HCT116 (cell line): Measurements from ENCODE around the gene CNTFR. TPM values are rescaled to one million over a fixed set of nuclear protein-coding genes. Genes with fewer than 3 reads are reported as not detected.

Experiments used
- ATAC-seq: fragments of 200-7000 bp; cut with Tn5 transposase; 2 replicates; pipeline ENCODE4 v1.9.1; 2020; ENCODE audit warnings: mild to moderate bottlenecking, moderate library complexity
- BruUV-seq: library from RNA; stranded (reverse); fragments of 400-500 nt; replicated peaks from 2 replicates; lab custom pipeline; 2021; lab: Mats Ljungman, UMichigan
- CTCF ChIA-PET: fragments of 300-600 bp; sonication (Branson Sonifier 250); formaldehyde crosslinking; loops from one replicate; lab custom pipeline; 2021; ENCODE audit warnings: antibody characterized with exemption; lab: Charles Lee
- POLR2A ChIA-PET: fragments of 300-600, 350-600 bp; sonication (Branson Sonifier 250); formaldehyde crosslinking; loops from one replicate; lab custom pipeline; 2021; ENCODE audit warnings: antibody characterized with exemption; lab: Charles Lee
- RAD21 ChIA-PET, 2 experiments: fragments of 300-600 bp; sonication (Branson Sonifier 250); formaldehyde crosslinking; loops; one replicate each; lab custom pipeline; 2023; ENCODE audit warnings: low total read pairs in 2 of 2; ENCODE audit not compliant: uncharacterized antibody in 2 of 2, unreplicated experiment in 2 of 2, low non-redundant PET in 1 of 2; lab: Charles Lee
- DNase-seq: peaks from one replicate; pipeline ENCODE4 v3.0.0-alpha.2; 2010; ENCODE audit warnings: low read depth, low spot score
- H2AFZ ChIP-seq: fragments of 200-600 bp; shearing (Covaris generic), sonication (generic); 2 replicates; pipeline ENCODE4 v1.6.1; 2017; ENCODE audit warnings: low read depth, mixed run types, mixed read lengths, antibody characterized with exemption, low read length; ENCODE audit not compliant: poor library complexity, severe bottlenecking
- H3K27ac ChIP-seq: 2 replicates; pipeline ENCODE4 v1.5.1; 2012; ENCODE audit warnings: low read depth, low read length
- H3K27me3 ChIP-seq: fragments of 200-600 bp; sonication (generic); 2 replicates; pipeline ENCODE4 v1.6.1; 2016; ENCODE audit warnings: mixed run types, low read length, mixed read lengths; ENCODE audit not compliant: insufficient read depth
- H3K36me3 ChIP-seq, 2 experiments: fragments of 200-500 bp in 1 of 2; fragments of 200-600 bp in 1 of 2; sonication (Bioruptor generic) in 1 of 2; sonication (generic) in 1 of 2; 2 replicates each; pipeline versions ENCODE4 v1.5.1 to v1.6.1; 2014 to 2016; ENCODE audit warnings: low read length in 2 of 2, inconsistent platforms in 1 of 2, mixed read lengths in 1 of 2, mixed run types in 1 of 2; ENCODE audit not compliant: insufficient read depth in 2 of 2, control insufficient read depth in 1 of 2
- H3K4me1 ChIP-seq, 2 experiments: fragments of 200-600 bp in 1 of 2; sonication (generic) in 1 of 2; 2 replicates each; pipeline versions ENCODE4 v1.5.1 to v1.6.1; 2012 to 2017; ENCODE audit warnings: low read length in 2 of 2, inconsistent platforms in 1 of 2, mild to moderate bottlenecking in 1 of 2, mixed read lengths in 1 of 2, mixed run types in 1 of 2, moderate library complexity in 1 of 2; ENCODE audit not compliant: insufficient read depth in 2 of 2, control insufficient read depth in 1 of 2
- H3K4me2 ChIP-seq: fragments of 200-600 bp; sonication (generic); 2 replicates; pipeline ENCODE4 v1.6.1; 2017; ENCODE audit warnings: mixed run types, low read length, mixed read lengths
- H3K4me3 ChIP-seq, 2 experiments: fragments of 200-600 bp in 1 of 2; sonication (generic) in 1 of 2; replicated peaks in 1 of 2; 2 replicates each; pipeline ENCODE4 v1.5.1; 2011 to 2016; ENCODE audit warnings: low read length in 2 of 2, control low read depth in 1 of 2, low read depth in 1 of 2, mild to moderate bottlenecking in 1 of 2, mixed read lengths in 1 of 2, mixed run types in 1 of 2
- H3K79me2 ChIP-seq: fragments of 200-600 bp; sonication (generic); 2 replicates; pipeline ENCODE4 v1.6.1; 2017; ENCODE audit warnings: mild to moderate bottlenecking, mixed run types, low read length, moderate library complexity, mixed read lengths; ENCODE audit not compliant: insufficient read depth
- H3K9ac ChIP-seq: fragments of 200-600 bp; sonication (generic); 2 replicates; pipeline ENCODE4 v1.6.1; 2016; ENCODE audit warnings: low read length, mixed read lengths
- H3K9me2 ChIP-seq: fragments of 200-600 bp; sonication (generic), shearing (Covaris generic); 2 replicates; pipeline ENCODE4 v1.6.1; 2017; ENCODE audit warnings: mixed run types, mild to moderate bottlenecking, moderate library complexity; ENCODE audit not compliant: insufficient read depth
- H3K9me3 ChIP-seq, 2 experiments: fragments of 200-500 bp in 1 of 2; fragments of 200-600 bp in 1 of 2; sonication (Bioruptor generic) in 1 of 2; sonication (generic) in 1 of 2; 2 replicates each; pipeline ENCODE4 v1.6.1; 2014 to 2017; ENCODE audit warnings: low read length in 2 of 2, mixed read lengths in 2 of 2, inconsistent platforms in 1 of 2, low read depth in 1 of 2, mild to moderate bottlenecking in 1 of 2, mixed run types in 1 of 2, moderate library complexity in 1 of 2; ENCODE audit not compliant: control insufficient read depth in 1 of 2, insufficient read depth in 1 of 2
- H4K20me1 ChIP-seq: fragments of 200-600 bp; sonication (generic), shearing (Covaris generic); 2 replicates; pipeline ENCODE4 v1.6.1; 2017; ENCODE audit warnings: mixed run types, mild to moderate bottlenecking, moderate library complexity; ENCODE audit not compliant: insufficient read depth
- CBX3 ChIP-seq: IDR thresholded peaks from 2 replicates; pipeline ENCODE4 v1.6.1; 2012; ENCODE audit warnings: low read depth
- CEBPB ChIP-seq: IDR thresholded peaks from 2 replicates; pipeline ENCODE4 v1.6.1; 2012; ENCODE audit warnings: low read depth
- EGR1 ChIP-seq: IDR thresholded peaks from 2 replicates; pipeline ENCODE4 v1.6.1; 2012; ENCODE audit warnings: low read depth
- ELF1 ChIP-seq: IDR thresholded peaks from 2 replicates; pipeline ENCODE4 v1.6.1; 2012; ENCODE audit warnings: low read depth, borderline replicate concordance
- EZH2 ChIP-seq: fragments of 200-600 bp; sonication (generic); IDR thresholded peaks from 2 replicates; pipeline ENCODE4 v1.6.1; 2017; ENCODE audit warnings: antibody characterized with exemption, mixed run types
- EZH2phosphoT487 ChIP-seq: fragments of 200-600 bp; IDR thresholded peaks from 2 replicates; pipeline ENCODE4 v1.6.1; 2018; ENCODE audit warnings: antibody characterized with exemption, borderline replicate concordance
- FOSL1 ChIP-seq: IDR thresholded peaks from 2 replicates; pipeline ENCODE4 v1.6.1; 2012; ENCODE audit warnings: low read depth
- JUND ChIP-seq: IDR thresholded peaks from 2 replicates; pipeline ENCODE4 v1.6.1; 2012
- POLR2A ChIP-seq: IDR thresholded peaks from 2 replicates; pipeline ENCODE4 v1.7.0; 2011; ENCODE audit warnings: borderline replicate concordance; ENCODE audit not compliant: insufficient read depth, insufficient read length; ENCODE audit errors: extremely low read depth
- POLR2AphosphoS5 ChIP-seq: IDR thresholded peaks from 2 replicates; pipeline ENCODE4 v1.6.1; 2011; ENCODE audit warnings: mild to moderate bottlenecking, low read depth, low read length, moderate library complexity
- RAD21 ChIP-seq: IDR thresholded peaks from 2 replicates; pipeline ENCODE4 v1.6.1; 2012; ENCODE audit warnings: low read depth, mild to moderate bottlenecking
- SIN3A ChIP-seq: IDR thresholded peaks from 2 replicates; pipeline ENCODE4 v1.6.1; 2012; ENCODE audit warnings: low read depth
- SP1 ChIP-seq: IDR thresholded peaks from 2 replicates; pipeline ENCODE4 v1.6.1; 2012; ENCODE audit warnings: low read depth
- SRF ChIP-seq: IDR thresholded peaks from 2 replicates; pipeline ENCODE4 v1.6.1; 2012; ENCODE audit warnings: low read depth
- TCF7L2 ChIP-seq: IDR thresholded peaks from 2 replicates; pipeline ENCODE4 v1.7.0; 2011; ENCODE audit warnings: borderline replicate concordance, inconsistent platforms; ENCODE audit not compliant: insufficient read depth, insufficient read length; ENCODE audit errors: extremely low read depth
- YY1 ChIP-seq: IDR thresholded peaks from 2 replicates; pipeline ENCODE4 v1.6.1; 2011; ENCODE audit warnings: low read length, low read depth, moderate library complexity, mild to moderate bottlenecking; ENCODE audit not compliant: insufficient replicate concordance; ENCODE audit errors: extremely low read depth
- ZFX ChIP-seq: fragments of 450-650 bp; IDR thresholded peaks from 2 replicates; pipeline ENCODE4 v1.6.1; 2017
- ZNF274 ChIP-seq: fragments of 200-500 bp; sonication (Bioruptor generic); IDR thresholded peaks from 2 replicates; pipeline ENCODE4 v1.6.1; 2014; ENCODE audit warnings: mild to moderate bottlenecking, low read depth, low read length, inconsistent platforms
- intact Hi-C: fragments of 100-400 bp; cut with micrococcal nuclease; formaldehyde crosslinking; loops from 2 replicates; pipeline ENCODE4 v1.10.0; 2022
- total RNA-seq: library from RNA; stranded (reverse); gene quantifications from one replicate; pipeline ENCODE4 v1.2.1, GENCODE V29; 2021; ENCODE audit not compliant: unreplicated experiment
- TF ChIP-seq, protein P1 (sequence below): IDR thresholded peaks from 2 replicates; pipeline ENCODE4 v1.6.1; 2012
- TF ChIP-seq, protein P2 (sequence below): IDR thresholded peaks from 2 replicates; pipeline ENCODE4 v1.6.1; 2011; ENCODE audit warnings: mild to moderate bottlenecking, low read length, moderate library complexity; ENCODE audit not compliant: insufficient replicate concordance; ENCODE audit errors: extremely low read depth
- TF ChIP-seq, protein P3 (sequence below): IDR thresholded peaks from 2 replicates; pipeline ENCODE4 v1.6.1; 2012
- TF ChIP-seq, protein P4 (sequence below), 3 experiments: fragments of 200-600 bp in 1 of 3; sonication (generic) in 1 of 3; IDR thresholded peaks in 2 of 3; conservative IDR thresholded peaks in 1 of 3; 2 replicates each; pipeline ENCODE4 v1.5.1; 2012 to 2017; ENCODE audit warnings: low read depth in 2 of 3, low read length in 2 of 3, antibody characterized with exemption in 1 of 3, borderline replicate concordance in 1 of 3, control low read depth in 1 of 3, mild to moderate bottlenecking in 1 of 3, mixed read lengths in 1 of 3, mixed run types in 1 of 3, moderate library complexity in 1 of 3; ENCODE audit not compliant: insufficient read depth in 1 of 3

CNTFR gene
- total RNA-seq, 1 experiment from 2014 or later: not detected

DNA sequence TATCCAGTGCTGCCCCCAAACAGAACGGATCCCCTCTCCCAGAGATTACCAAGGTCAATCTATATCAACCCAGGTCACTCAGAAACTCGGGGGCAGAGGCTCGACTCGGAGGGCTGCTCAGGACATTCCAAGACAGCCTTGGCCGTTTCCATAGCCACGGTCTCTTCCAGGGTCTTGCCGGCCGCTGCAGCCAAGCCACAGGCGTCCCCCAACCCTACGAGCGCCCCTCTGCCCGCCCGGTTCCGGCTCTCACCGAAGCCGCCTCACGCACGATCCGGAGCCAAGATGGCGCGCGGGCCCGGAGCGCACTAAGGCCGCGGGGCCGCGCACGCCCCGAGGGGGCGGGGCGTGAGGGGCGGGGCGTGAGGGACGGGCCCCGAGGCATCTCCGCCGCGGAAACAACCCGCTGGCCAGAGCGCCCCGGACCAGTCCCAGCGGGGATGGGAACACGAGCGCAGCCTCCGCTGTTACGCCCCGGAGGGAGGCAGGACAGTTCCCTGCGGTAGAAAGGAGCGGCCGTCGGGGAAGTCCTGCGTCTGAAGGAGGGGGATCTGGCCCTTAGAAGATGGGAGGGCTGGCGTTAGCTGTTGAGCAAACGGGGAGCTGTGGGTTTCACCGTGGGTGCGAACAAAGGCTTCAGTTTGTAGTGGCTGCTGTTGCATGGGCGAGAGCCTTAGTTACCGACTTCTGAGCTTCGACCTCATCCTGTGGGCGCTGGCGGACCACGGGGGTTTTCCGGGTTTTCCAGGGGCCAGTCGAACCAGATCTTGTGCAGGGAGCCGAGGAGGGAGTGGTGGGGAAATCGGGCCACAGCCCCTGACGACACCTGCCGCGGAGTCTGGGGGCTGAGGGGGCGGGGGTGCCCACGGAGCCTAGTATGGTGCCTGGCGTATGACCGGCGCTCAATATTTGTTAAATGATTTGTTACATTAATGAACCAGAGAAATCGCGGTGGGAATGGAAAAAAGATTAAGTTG is 22.6 kb upstream of the CNTFR start, which contains the start of gene RPP25L:
TSS of gene RPP25L (minus strand) at position 287 of the 977 bp plus-strand sequence. CDS start 801 bp downstream, outside the sequence.
- ChIA-PET RAD21 (no interaction called here), CTCF (interaction anchor here (0.9 to 1.0 kb wide), 4 partner anchors 8 to 208 kb away, joined by 3 to 6 read pairs (median 4); no protein-coding TSS in a partner anchor), POLR2A (interaction anchor here (1.0 to 2.1 kb wide), 2 partner anchors 9 to 26 kb away, joined by 3 to 6 read pairs; partner anchors contain the start of gene SIGMAR1)
- H3K4me2 ChIP-seq: peak within 1 kb of the TSS; percentile 91
- H3K27ac ChIP-seq: peak within 1 kb of the TSS; percentile 82
- no peaks in the 10 kb centered on the region for H3K9me3 ChIP-seq
- peak; percentile 49 for DNase-seq
- ATAC-seq: peak; percentile 89
- H4K20me1 ChIP-seq: no peaks in the 10 kb centered on the region
- H3K79me2 ChIP-seq: peaks cover 15% of the 10 kb centered on the region
- no peaks in the 10 kb centered on the region for H3K27me3 ChIP-seq
- intact Hi-C loops: loop anchor here (1.0 to 2.0 kb wide), 2 partner anchors 22 to 53 kb away; no protein-coding TSS in a partner anchor
- peaks cover 5 to 28% of the 10 kb centered on the region in 2 experiments for H3K4me1 ChIP-seq
- 0 out of 4 replicates have a peak, but pooled peaks cover 0 to 3% of the 10 kb centered on the region in 2 experiments for H3K36me3 ChIP-seq
- no peaks in the 10 kb centered on the region for H3K9me2 ChIP-seq
- TSS peak; percentile 90 for BruUV-seq
- peak within 1 kb of the TSS; percentile 92 for H2AFZ ChIP-seq
- peak within 1 kb of the TSS; percentile 90 for H3K9ac ChIP-seq
- H3K4me3 ChIP-seq: peak within 1 kb of the TSS; percentile 87 to 95
- no peak for TF ChIP-seq RAD21
- no peak for TF ChIP-seq SP1
- TF ChIP-seq ZNF274: no peak
- TF ChIP-seq CEBPB: no peak
- peak; percentile 87 for TF ChIP-seq POLR2A
- TF ChIP-seq, protein P1, sequence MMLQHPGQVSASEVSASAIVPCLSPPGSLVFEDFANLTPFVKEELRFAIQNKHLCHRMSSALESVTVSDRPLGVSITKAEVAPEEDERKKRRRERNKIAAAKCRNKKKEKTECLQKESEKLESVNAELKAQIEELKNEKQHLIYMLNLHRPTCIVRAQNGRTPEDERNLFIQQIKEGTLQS: no peak
- TF ChIP-seq, protein P2, sequence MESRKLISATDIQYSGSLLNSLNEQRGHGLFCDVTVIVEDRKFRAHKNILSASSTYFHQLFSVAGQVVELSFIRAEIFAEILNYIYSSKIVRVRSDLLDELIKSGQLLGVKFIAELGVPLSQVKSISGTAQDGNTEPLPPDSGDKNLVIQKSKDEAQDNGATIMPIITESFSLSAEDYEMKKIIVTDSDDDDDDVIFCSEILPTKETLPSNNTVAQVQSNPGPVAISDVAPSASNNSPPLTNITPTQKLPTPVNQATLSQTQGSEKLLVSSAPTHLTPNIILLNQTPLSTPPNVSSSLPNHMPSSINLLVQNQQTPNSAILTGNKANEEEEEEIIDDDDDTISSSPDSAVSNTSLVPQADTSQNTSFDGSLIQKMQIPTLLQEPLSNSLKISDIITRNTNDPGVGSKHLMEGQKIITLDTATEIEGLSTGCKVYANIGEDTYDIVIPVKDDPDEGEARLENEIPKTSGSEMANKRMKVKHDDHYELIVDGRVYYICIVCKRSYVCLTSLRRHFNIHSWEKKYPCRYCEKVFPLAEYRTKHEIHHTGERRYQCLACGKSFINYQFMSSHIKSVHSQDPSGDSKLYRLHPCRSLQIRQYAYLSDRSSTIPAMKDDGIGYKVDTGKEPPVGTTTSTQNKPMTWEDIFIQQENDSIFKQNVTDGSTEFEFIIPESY: peak; percentile 45
- TF ChIP-seq, protein P3, sequence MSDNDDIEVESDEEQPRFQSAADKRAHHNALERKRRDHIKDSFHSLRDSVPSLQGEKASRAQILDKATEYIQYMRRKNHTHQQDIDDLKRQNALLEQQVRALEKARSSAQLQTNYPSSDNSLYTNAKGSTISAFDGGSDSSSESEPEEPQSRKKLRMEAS: peak; percentile 64
- 0 out of 2 replicates have a peak, but pooled peaks have one; percentile 18 for TF ChIP-seq EGR1
- TF ChIP-seq SRF: no peak
- TF ChIP-seq SIN3A: peak; percentile 65
- peak; percentile 93 for TF ChIP-seq YY1
- peak; percentile 58 for TF ChIP-seq ZFX
- no peak for TF ChIP-seq ELF1
- TF ChIP-seq JUND: no peak
- TF ChIP-seq, protein P4, sequence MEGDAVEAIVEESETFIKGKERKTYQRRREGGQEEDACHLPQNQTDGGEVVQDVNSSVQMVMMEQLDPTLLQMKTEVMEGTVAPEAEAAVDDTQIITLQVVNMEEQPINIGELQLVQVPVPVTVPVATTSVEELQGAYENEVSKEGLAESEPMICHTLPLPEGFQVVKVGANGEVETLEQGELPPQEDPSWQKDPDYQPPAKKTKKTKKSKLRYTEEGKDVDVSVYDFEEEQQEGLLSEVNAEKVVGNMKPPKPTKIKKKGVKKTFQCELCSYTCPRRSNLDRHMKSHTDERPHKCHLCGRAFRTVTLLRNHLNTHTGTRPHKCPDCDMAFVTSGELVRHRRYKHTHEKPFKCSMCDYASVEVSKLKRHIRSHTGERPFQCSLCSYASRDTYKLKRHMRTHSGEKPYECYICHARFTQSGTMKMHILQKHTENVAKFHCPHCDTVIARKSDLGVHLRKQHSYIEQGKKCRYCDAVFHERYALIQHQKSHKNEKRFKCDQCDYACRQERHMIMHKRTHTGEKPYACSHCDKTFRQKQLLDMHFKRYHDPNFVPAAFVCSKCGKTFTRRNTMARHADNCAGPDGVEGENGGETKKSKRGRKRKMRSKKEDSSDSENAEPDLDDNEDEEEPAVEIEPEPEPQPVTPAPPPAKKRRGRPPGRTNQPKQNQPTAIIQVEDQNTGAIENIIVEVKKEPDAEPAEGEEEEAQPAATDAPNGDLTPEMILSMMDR (IDR thresholded peaks at IDR 0.05 in 2 of 3, conservative IDR thresholded peaks at IDR 0.05 in 1 of 3; ENCODE audit: borderline replicate concordance in 1 of 3, insufficient read depth in 1 of 3, low read depth in 2 of 3, low read length in 2 of 3): no peak
- no peak for TF ChIP-seq FOSL1
- no peak for TF ChIP-seq CBX3
- TF ChIP-seq EZH2: no peak
- TF ChIP-seq EZH2phosphoT487: no peak
- peak; percentile 95 for TF ChIP-seq POLR2AphosphoS5
- no peak for TF ChIP-seq TCF7L2
